ENCODE data around the gene ABCA12.

ABCA12 gene

DNA sequence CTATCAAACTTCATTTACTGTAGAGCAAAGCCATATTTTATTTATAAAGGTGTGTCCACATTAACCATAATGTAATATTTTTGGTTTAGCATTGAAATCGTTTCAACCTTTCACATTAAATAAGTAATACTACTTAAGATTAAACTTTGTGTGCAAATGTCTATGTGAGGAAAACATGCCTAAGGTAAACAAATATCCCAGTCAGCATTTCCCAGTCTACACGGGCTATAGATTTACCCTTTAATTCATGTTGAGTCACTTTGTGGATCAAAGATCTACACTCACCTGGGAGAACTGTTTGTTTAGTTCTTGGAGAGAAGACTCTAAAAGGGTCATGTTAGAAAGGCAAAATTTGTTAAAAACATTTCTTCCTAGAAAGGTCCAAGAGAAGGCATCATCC, 89.1 kb downstream of the ABCA12 start:
- Histone ChIP-seq H3K79me2 (ENCODE audit: control insufficient read depth, insufficient read depth, low read length, unreplicated experiment) (no peaks in the 10 kb centered on the region), H3K4me3 (ENCODE audit: low read depth, low read length) (no peak overlapping the region), H3K4me1 (ENCODE audit: control insufficient read depth, insufficient read depth, low read length, unreplicated experiment) (no peaks in the 10 kb centered on the region)

DNA sequence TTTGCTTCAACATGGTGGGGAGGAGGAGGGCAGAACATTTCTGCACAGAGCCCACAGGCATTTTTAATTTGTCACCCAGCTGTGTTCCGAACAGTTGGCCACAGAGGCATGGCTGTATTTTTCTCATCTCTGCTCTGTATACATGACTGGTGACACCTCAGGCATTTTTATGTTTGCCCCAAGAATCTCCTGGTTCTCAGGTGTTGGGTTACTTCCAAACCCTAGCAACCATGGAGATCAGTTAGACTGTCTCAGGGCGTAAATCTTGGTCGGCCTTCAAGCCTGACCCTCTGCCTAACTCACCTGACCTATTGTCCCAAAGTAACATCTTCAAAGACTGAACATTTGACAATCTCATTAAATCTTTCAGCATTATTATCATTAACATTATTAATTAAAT, 100.0 kb downstream of the ABCA12 start:
- no peak overlapping the region for H3K27ac ChIP-seq (ENCODE audit: low read depth, low read length)
- no peaks in the 10 kb centered on the region for H3K36me3 ChIP-seq (ENCODE audit: insufficient read depth, low read length)
- no peak overlapping the region for H2AFZ ChIP-seq (ENCODE audit: low read length, unreplicated experiment)
- no peaks in the 10 kb centered on the region for H3K27me3 ChIP-seq (ENCODE audit: insufficient read depth, low read length)
- H3K79me2 ChIP-seq (ENCODE audit: control insufficient read depth, insufficient read depth, low read length, unreplicated experiment): no peaks in the 10 kb centered on the region
- no peak overlapping the region for H3K4me3 ChIP-seq (ENCODE audit: low read depth, low read length)
- no peaks in the 10 kb centered on the region for H3K4me1 ChIP-seq (ENCODE audit: control insufficient read depth, insufficient read depth, low read length, unreplicated experiment)

More for the DNA sequence above, 89.1 kb downstream of the ABCA12 start:
- H2AFZ ChIP-seq (ENCODE audit: low read length, unreplicated experiment): no peak overlapping the region
- H3K27ac ChIP-seq (ENCODE audit: low read depth, low read length): no peak overlapping the region
- no peaks in the 10 kb centered on the region for H3K27me3 ChIP-seq (ENCODE audit: insufficient read depth, low read length)
- H3K36me3 ChIP-seq (ENCODE audit: insufficient read depth, low read length): no peaks in the 10 kb centered on the region

DNA sequence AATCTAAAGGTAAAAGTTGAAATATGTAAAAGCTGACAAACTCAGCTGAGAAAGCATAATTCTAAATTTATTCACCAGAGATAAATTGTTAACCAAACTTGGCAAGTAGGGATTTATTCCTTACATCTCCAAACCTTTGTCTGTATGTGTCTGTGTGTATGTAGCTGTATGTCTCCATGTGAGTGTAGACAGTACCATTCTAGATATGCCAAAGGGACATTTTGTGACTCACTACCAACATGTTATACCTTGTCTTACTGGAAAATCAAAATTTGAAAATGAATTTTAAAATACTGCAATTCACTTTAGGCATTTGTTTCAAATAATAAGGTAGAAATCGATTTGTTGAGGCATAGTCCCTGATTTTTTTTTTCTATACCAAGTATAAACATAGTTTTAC, 102.1 kb downstream of the ABCA12 start:
- H3K27me3 ChIP-seq (ENCODE audit: insufficient read depth, low read length): no peaks in the 10 kb centered on the region
- no peak overlapping the region for H3K4me3 ChIP-seq (ENCODE audit: low read depth, low read length)
- H3K27ac ChIP-seq (ENCODE audit: low read depth, low read length): no peak overlapping the region
- no peaks in the 10 kb centered on the region for H3K79me2 ChIP-seq (ENCODE audit: control insufficient read depth, insufficient read depth, low read length, unreplicated experiment)
- no peak overlapping the region for H2AFZ ChIP-seq (ENCODE audit: low read length, unreplicated experiment)
- H3K36me3 ChIP-seq (ENCODE audit: insufficient read depth, low read length): no peaks in the 10 kb centered on the region
- H3K4me1 ChIP-seq (ENCODE audit: control insufficient read depth, insufficient read depth, low read length, unreplicated experiment): no peaks in the 10 kb centered on the region

DNA sequence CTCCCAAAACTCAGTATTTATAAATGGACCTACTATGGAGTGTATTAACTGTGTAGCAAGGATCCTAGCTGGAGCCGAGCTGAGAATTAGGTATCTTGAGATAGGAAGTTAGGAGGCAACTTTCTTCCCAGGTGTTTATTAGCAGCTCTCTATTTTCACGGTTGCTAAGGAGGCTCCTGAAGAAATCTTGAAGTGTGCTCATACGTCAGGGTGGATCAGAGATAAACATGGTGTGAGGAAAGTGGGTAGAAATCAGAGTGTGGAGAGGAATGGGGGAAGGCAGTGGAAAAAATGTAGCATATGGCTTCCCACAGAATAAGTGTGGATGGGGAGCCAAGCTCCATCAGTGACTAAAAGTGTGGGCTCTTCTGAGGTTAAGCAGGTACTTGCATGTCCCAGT, 104.3 kb downstream of the ABCA12 start:
- no peaks in the 10 kb centered on the region for H3K79me2 ChIP-seq (ENCODE audit: control insufficient read depth, insufficient read depth, low read length, unreplicated experiment)
- H3K27me3 ChIP-seq (ENCODE audit: insufficient read depth, low read length): no peaks in the 10 kb centered on the region
- no peak overlapping the region for H3K4me3 ChIP-seq (ENCODE audit: low read depth, low read length)
- no peak overlapping the region for H2AFZ ChIP-seq (ENCODE audit: low read length, unreplicated experiment)
- H3K36me3 ChIP-seq (ENCODE audit: insufficient read depth, low read length): no peaks in the 10 kb centered on the region
- no peaks in the 10 kb centered on the region for H3K4me1 ChIP-seq (ENCODE audit: control insufficient read depth, insufficient read depth, low read length, unreplicated experiment)
- no peak overlapping the region for H3K27ac ChIP-seq (ENCODE audit: low read depth, low read length)

DNA sequence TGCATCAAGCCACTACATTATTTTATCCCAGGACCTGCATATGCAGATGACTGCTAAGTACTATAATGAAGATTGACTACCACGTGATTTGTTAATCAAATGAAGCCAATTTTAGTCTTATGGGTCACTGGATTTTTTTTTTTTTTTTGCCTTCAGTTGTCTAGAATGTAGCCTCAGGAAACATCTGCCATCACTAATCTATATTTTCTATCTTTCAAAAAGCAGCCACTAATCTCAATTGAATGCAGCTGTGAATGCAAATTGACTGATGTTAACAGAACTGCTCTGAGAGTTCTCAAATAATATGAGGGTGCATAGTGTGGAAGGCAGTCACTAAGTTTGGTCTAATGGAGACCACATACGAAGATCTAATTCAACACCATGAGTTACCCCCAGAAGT, 106.3 kb downstream of the ABCA12 start:
- Histone ChIP-seq H3K27ac (ENCODE audit: low read depth, low read length) (no peak overlapping the region), H3K36me3 (ENCODE audit: insufficient read depth, low read length) (no peaks in the 10 kb centered on the region), H3K79me2 (ENCODE audit: control insufficient read depth, insufficient read depth, low read length, unreplicated experiment) (no peaks in the 10 kb centered on the region), H2AFZ (ENCODE audit: low read length, unreplicated experiment) (no peak overlapping the region), H3K4me3 (ENCODE audit: low read depth, low read length) (no peak overlapping the region), H3K27me3 (ENCODE audit: insufficient read depth, low read length) (no peaks in the 10 kb centered on the region), H3K4me1 (ENCODE audit: control insufficient read depth, insufficient read depth, low read length, unreplicated experiment) (peaks cover 8% of the 10 kb centered on the region)

DNA sequence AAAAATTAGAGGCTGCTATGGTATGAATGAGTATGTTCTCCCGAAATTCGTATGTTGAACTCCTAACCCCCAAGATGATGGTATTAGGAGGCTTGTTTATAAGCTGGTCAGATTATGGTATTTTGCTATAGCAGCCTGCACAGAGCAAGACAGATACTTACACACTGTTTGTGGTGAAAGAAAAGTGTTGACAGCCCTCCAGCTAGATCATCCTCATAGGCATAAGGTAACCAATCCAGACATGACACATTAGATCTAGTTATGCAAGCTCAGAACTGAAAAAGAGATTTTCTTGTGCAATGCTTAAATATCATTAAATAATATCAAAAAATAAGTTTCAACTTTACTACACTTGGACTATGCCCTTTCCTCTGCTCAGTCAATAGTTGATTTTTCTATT, 107.1 kb downstream of the ABCA12 start:
- H2AFZ ChIP-seq (ENCODE audit: low read length, unreplicated experiment): no peak overlapping the region
- no peaks in the 10 kb centered on the region for H3K79me2 ChIP-seq (ENCODE audit: control insufficient read depth, insufficient read depth, low read length, unreplicated experiment)
- H3K4me3 ChIP-seq (ENCODE audit: low read depth, low read length): no peak overlapping the region
- no peak overlapping the region for H3K27ac ChIP-seq (ENCODE audit: low read depth, low read length)
- peaks cover 8% of the 10 kb centered on the region for H3K4me1 ChIP-seq (ENCODE audit: control insufficient read depth, insufficient read depth, low read length, unreplicated experiment)
- H3K27me3 ChIP-seq (ENCODE audit: insufficient read depth, low read length): no peaks in the 10 kb centered on the region
- no peaks in the 10 kb centered on the region for H3K36me3 ChIP-seq (ENCODE audit: insufficient read depth, low read length)

DNA sequence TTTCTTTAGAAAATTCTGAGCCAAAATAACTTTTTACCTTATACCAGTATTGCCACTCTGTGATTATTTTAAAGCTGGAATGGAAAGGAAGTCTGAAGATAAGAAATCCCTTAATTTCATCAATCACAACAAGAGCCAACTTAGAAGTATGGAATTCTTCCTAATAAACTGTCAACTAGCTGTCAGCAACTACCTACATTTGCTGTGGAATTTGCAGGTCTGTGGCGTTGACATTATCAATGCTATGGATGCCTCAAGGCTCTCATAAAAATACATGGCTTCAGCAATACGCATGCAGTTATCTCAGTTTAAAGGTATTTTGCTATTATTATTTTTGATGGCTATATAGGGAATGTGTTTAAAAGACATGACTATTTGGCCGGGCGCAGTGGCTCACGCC, 108.5 kb downstream of the ABCA12 start:
- Histone ChIP-seq H3K79me2 (ENCODE audit: control insufficient read depth, insufficient read depth, low read length, unreplicated experiment) (no peaks in the 10 kb centered on the region), H3K4me1 (ENCODE audit: control insufficient read depth, insufficient read depth, low read length, unreplicated experiment) (peaks cover 8% of the 10 kb centered on the region), H2AFZ (ENCODE audit: low read length, unreplicated experiment) (no peak overlapping the region), H3K4me3 (ENCODE audit: low read depth, low read length) (no peak overlapping the region), H3K36me3 (ENCODE audit: insufficient read depth, low read length) (no peaks in the 10 kb centered on the region), H3K27me3 (ENCODE audit: insufficient read depth, low read length) (no peaks in the 10 kb centered on the region), H3K27ac (ENCODE audit: low read depth, low read length) (no peak overlapping the region)

DNA sequence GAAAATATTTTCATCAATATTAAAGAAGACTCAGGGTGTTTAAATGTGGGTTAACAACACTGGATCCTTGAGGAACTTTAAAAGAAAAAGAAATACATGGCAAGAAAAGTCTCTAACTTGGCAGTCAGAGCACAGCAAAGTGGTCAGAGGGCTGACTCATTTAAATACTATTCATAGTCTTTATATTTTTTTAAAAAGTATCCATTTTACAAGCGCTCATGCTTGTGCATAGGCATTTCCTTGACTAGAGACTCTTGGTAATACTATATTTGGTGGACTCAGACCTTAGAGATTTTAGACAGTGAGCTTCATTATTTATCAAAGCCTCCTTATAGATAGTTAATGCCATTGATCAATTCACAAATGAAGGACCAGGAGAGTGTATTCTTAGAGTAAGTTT, 110.2 kb downstream of the ABCA12 start:
- no peaks in the 10 kb centered on the region for H3K27me3 ChIP-seq (ENCODE audit: insufficient read depth, low read length)
- peaks cover 8% of the 10 kb centered on the region for H3K4me1 ChIP-seq (ENCODE audit: control insufficient read depth, insufficient read depth, low read length, unreplicated experiment)
- H3K36me3 ChIP-seq (ENCODE audit: insufficient read depth, low read length): no peaks in the 10 kb centered on the region
- no peaks in the 10 kb centered on the region for H3K79me2 ChIP-seq (ENCODE audit: control insufficient read depth, insufficient read depth, low read length, unreplicated experiment)
- H3K27ac ChIP-seq (ENCODE audit: low read depth, low read length): peak overlapping the region; percentile 7; the same call in 1 of the 2 replicates
- no peak overlapping the region for H3K4me3 ChIP-seq (ENCODE audit: low read depth, low read length)
- H2AFZ ChIP-seq (ENCODE audit: low read length, unreplicated experiment): peak overlapping the region; percentile 44

DNA sequence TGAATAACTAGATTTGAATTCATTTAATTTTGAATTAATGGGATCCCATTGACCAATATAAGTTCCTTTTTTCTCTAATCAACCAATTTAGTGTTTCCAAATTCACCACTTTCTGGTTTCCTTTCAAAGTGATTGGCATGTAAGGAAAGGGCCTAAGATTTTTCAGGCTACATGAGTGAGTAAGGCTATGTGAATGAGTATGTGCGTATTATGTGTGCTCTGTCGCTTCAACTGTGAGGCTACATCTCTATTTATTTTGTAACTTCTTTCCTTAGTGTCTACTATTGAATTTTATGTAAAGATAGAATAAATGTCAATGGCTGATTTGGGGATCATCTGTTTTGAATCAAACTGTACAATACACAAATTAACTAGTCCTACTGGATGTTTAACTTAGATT, 110.6 kb downstream of the ABCA12 start:
- Histone ChIP-seq H3K36me3 (ENCODE audit: insufficient read depth, low read length) (no peaks in the 10 kb centered on the region), H3K27ac (ENCODE audit: low read depth, low read length) (peak overlapping the region; percentile 7; the same call in 1 of the 2 replicates), H3K4me3 (ENCODE audit: low read depth, low read length) (no peak overlapping the region), H3K27me3 (ENCODE audit: insufficient read depth, low read length) (no peaks in the 10 kb centered on the region), H3K4me1 (ENCODE audit: control insufficient read depth, insufficient read depth, low read length, unreplicated experiment) (peaks cover 8% of the 10 kb centered on the region), H2AFZ (ENCODE audit: low read length, unreplicated experiment) (peak overlapping the region; percentile 6), H3K79me2 (ENCODE audit: control insufficient read depth, insufficient read depth, low read length, unreplicated experiment) (no peaks in the 10 kb centered on the region)

DNA sequence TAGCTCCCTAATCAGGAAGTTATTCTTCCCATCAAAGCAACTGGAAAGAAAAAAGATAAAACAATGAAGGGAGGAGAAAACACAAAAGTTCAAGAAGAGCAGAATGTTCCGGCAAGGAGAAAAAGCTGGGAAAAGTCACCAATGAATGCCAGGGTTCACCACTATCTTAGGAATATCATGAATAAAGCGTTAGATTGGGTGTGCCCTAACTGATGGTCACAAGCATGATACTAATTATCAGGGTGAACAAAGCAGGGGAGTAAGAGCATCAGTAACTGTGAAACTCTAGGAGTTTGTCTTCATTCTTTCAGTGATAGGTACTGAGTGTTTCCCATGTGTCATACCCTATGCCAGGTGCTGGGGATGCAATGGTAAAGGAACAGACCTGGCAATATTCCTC, 115.5 kb downstream of the ABCA12 start:
- H3K4me3 ChIP-seq (ENCODE audit: low read depth, low read length): no peak overlapping the region
- H3K36me3 ChIP-seq (ENCODE audit: insufficient read depth, low read length): no peaks in the 10 kb centered on the region
- H3K79me2 ChIP-seq (ENCODE audit: control insufficient read depth, insufficient read depth, low read length, unreplicated experiment): no peaks in the 10 kb centered on the region
- peaks cover 8% of the 10 kb centered on the region for H3K4me1 ChIP-seq (ENCODE audit: control insufficient read depth, insufficient read depth, low read length, unreplicated experiment)
- H3K27ac ChIP-seq (ENCODE audit: low read depth, low read length): no peak overlapping the region
- no peaks in the 10 kb centered on the region for H3K27me3 ChIP-seq (ENCODE audit: insufficient read depth, low read length)
- H2AFZ ChIP-seq (ENCODE audit: low read length, unreplicated experiment): no peak overlapping the region

DNA sequence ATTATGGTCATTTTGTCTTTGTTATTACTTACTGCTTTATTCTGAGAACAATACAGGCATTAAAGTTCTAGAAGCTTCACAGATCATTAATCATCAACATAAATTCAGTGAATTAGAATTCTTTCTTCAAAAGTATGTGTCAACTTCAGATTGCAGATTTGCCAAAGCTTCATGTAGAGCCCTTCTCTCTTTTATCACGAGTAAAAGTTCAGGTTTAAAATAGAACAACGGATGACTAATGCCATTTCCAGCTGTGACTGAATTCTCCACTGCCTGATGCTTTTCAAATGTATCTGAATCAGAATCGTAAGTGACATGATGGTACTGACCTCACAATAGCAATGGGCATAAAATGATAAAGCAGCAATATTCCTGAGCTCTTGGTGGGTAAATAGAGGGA, 116.0 kb downstream of the ABCA12 start:
- Histone ChIP-seq H2AFZ (ENCODE audit: low read length, unreplicated experiment) (no peak overlapping the region), H3K27ac (ENCODE audit: low read depth, low read length) (peak overlapping the region; percentile 12; the same call in 1 of the 2 replicates), H3K4me3 (ENCODE audit: low read depth, low read length) (no peak overlapping the region)

More for the DNA sequence above, 116.0 kb downstream of the ABCA12 start:
- H3K27me3 ChIP-seq (ENCODE audit: insufficient read depth, low read length): no peaks in the 10 kb centered on the region
- no peaks in the 10 kb centered on the region for H3K79me2 ChIP-seq (ENCODE audit: control insufficient read depth, insufficient read depth, low read length, unreplicated experiment)
- H3K36me3 ChIP-seq (ENCODE audit: insufficient read depth, low read length): no peaks in the 10 kb centered on the region
- peaks cover 5% of the 10 kb centered on the region for H3K4me1 ChIP-seq (ENCODE audit: control insufficient read depth, insufficient read depth, low read length, unreplicated experiment)
